GM23248 (cell line): ENCODE data around the gene PTMA.

Experiments
- EZH2 ChIP-seq: fragments of 200-600 bp; sonication (generic); IDR thresholded peaks from 2 replicates; pipeline ENCODE4 v1.6.1; 2018; ENCODE audit warnings: antibody characterized with exemption, mild to moderate bottlenecking; ENCODE audit not compliant: insufficient read depth, poor library complexity, severe bottlenecking
- EZH2phosphoT487 ChIP-seq: fragments of 200-600 bp; sonication (generic); IDR thresholded peaks from 2 replicates; pipeline ENCODE4 v1.6.1; 2018; ENCODE audit warnings: antibody characterized with exemption, moderate library complexity, mild to moderate bottlenecking, low read depth; ENCODE audit not compliant: insufficient read depth

DNA sequence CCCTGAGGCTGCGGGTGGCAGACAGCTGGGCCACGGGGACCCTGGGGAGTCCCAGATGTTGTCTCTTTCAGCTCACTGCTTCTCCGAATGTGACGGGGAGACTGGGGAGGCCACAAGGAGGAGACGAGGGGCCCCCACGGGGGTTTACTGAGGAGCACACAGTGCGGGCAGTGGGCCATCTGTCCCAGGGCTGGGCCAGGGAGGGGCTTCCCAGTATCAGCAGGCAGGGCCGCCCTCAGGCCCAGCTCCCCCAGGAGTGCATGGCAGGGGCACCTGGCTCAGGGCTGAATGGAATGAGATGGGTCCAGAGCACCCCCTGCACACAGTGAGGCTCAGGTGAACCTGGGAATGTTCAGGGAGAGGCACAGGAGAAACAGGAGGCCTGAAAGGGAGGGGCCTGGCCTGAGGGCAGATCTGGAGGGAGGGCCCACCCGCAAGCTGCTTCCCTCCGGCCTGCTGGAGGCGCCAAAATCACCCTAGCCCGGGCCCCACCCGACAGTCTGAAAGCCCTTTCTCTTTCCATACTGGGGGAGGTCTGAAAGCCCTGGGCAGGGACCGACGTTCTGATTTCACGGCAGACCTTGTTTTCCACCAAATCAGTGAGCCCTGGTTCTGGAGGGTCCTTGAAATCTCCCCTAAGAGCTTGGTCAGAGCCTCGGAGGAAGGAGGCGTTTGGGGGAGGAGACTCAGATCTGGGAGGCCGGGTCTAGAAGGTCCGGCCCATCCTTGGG is 35.5 kb upstream of the PTMA start:
- TF ChIP-seq EZH2 = no peak
- no peak for TF ChIP-seq EZH2phosphoT487
